ENCODE measurements around the gene ADAMTSL1. TPM values are rescaled to one million over a fixed set of nuclear protein-coding genes. Genes with fewer than 3 reads are reported as not detected.

ADAMTSL1 gene
- total and polyA plus RNA-seq, 2 donors from 2014 or later: 3.0 to 27.3 TPM

DNA sequence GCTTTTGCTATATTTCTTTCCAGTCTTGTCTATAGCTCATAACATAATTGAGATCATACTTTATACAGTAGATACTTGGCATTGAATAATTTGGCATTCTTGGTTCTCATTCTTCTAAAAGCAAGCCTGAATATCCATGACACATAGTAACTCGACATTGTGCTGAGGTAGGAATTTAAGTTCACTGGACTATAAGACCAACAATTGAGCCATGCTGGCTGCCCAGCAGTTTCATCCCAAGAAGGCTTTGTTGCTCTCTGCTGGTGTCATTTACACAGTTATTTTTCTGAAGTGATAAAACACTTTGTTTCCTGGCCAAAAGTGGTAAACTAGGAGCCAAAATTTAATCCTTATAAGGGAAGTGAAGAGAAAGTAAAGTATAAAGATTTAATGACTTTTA, 192.0 kb downstream of the ADAMTSL1 start:
- H3K9ac ChIP-seq (ENCODE audit: low read length in 3 of 3): no peak overlapping the region
- H3K36me3 ChIP-seq (ENCODE audit: control insufficient read depth in 2 of 3, insufficient read depth in 3 of 3, low read length in 3 of 3): no peaks in the 10 kb centered on the region
- DNase-seq: no peak
- no peaks in the 10 kb centered on the region for H3K9me3 ChIP-seq (ENCODE audit: control insufficient read depth in 2 of 3, insufficient read depth in 1 of 3, low read length in 3 of 3)
- no peak overlapping the region for H3K27ac ChIP-seq (ENCODE audit: low read depth in 2 of 2, low read length in 2 of 2)
- H3K4me1 ChIP-seq (ENCODE audit: control insufficient read depth in 2 of 3, insufficient read depth in 2 of 3, low read depth in 1 of 3, low read length in 3 of 3): peaks cover 0 to 4% (median 3%) of the 10 kb centered on the region in 3 donors
- intact Hi-C loops (cut with DNase I): no loop called here
- FAIRE-seq: no peak
- no peaks in the 10 kb centered on the region for H3K27me3 ChIP-seq (ENCODE audit: control insufficient read depth, insufficient read depth, low read length)
- H3K4me3 ChIP-seq (ENCODE audit: low read length in 3 of 3): no peak overlapping the region
- no peak for TF ChIP-seq CTCF (IDR thresholded peaks at IDR 0.05; ENCODE audit: borderline replicate concordance, extremely low read depth, insufficient read depth)

- DNase-seq: no peak
Observed at GRCh38 chr9:18666348-18666747, 192.4 kb downstream of the ADAMTSL1 start.

DNA sequence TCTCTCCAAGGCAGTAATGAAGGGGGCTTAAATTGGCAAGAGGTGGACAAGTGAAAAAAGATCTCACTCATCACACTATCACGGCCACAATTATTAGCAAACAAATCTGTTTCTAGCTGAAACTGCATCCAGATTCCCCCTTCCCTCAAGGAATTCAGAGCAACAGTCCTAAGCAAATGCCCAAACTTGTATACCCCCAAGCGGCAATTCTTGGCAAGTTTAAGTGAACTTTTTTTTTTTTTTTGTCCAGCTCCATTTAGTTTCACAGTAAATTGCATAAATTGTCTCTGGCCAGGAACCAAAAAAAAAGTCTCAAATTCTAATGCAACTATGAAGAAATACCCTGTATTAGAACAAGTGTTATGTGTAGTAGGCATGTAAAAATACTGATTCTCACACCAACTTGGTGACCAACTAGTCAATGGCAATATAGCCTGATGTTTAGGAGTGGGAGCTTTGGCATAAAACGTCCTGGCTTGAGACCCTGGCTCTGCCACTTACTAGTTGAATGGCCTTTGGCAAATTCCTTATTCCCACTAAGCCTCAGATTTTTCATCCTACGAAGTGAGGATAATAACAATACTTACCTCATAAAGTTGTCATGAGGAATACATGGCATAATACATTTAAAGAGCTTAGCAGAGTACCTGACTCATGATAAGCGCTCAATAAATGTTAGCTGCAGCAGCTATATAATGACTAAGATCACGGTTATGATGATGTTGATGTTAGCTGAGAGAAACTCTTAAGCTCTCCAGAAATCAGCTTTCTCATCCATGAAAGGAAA, 193.2 kb downstream of the ADAMTSL1 start:
- TF ChIP-seq CTCF (IDR thresholded peaks at IDR 0.05; ENCODE audit: borderline replicate concordance, extremely low read depth, insufficient read depth): no peak

More at GRCh38 chr9:18666348-18666747, 192.4 kb downstream of the ADAMTSL1 start:
- Histone ChIP-seq H3K9me3 (ENCODE audit: control insufficient read depth in 2 of 3, insufficient read depth in 1 of 3, low read length in 3 of 3) (no peaks in the 10 kb centered on the region), H3K4me3 (ENCODE audit: low read length in 3 of 3) (no peak overlapping the region), H3K9ac (ENCODE audit: low read length in 3 of 3) (no peak overlapping the region), H3K27ac (ENCODE audit: low read depth in 2 of 2, low read length in 2 of 2) (no peak overlapping the region), H3K4me1 (ENCODE audit: control insufficient read depth in 2 of 3, insufficient read depth in 2 of 3, low read depth in 1 of 3, low read length in 3 of 3) (peaks cover 0 to 4% (median 3%) of the 10 kb centered on the region in 3 donors), H3K36me3 (ENCODE audit: control insufficient read depth in 2 of 3, insufficient read depth in 3 of 3, low read length in 3 of 3) (no peaks in the 10 kb centered on the region), H3K27me3 (ENCODE audit: control insufficient read depth, insufficient read depth, low read length) (no peaks in the 10 kb centered on the region)
- TF ChIP-seq CTCF (IDR thresholded peaks at IDR 0.05; ENCODE audit: borderline replicate concordance, extremely low read depth, insufficient read depth): no peak
- intact Hi-C loops (cut with DNase I): no loop called here
- FAIRE-seq: no peak

More for the DNA sequence above, 193.2 kb downstream of the ADAMTSL1 start:
- Histone ChIP-seq H3K9ac (ENCODE audit: low read length in 3 of 3) (no peak overlapping the region), H3K9me3 (ENCODE audit: control insufficient read depth in 2 of 3, insufficient read depth in 1 of 3, low read length in 3 of 3) (no peaks in the 10 kb centered on the region), H3K4me1 (ENCODE audit: control insufficient read depth in 2 of 3, insufficient read depth in 2 of 3, low read depth in 1 of 3, low read length in 3 of 3) (peaks cover 0 to 4% (median 3%) of the 10 kb centered on the region in 3 donors), H3K4me3 (ENCODE audit: low read length in 3 of 3) (no peak overlapping the region), H3K36me3 (ENCODE audit: control insufficient read depth in 2 of 3, insufficient read depth in 3 of 3, low read length in 3 of 3) (no peaks in the 10 kb centered on the region), H3K27ac (ENCODE audit: low read depth in 2 of 2, low read length in 2 of 2) (no peak overlapping the region), H3K27me3 (ENCODE audit: control insufficient read depth, insufficient read depth, low read length) (no peaks in the 10 kb centered on the region)
- DNase-seq: no peak
- intact Hi-C loops (cut with DNase I): no loop called here
- no peak for FAIRE-seq
